Stimulated activated naive CD8-positive, alpha-beta T cell treated with anti-CD3 and anti-CD28 coated beads, Interleukin-15, amount 100 ng/mL, for 72 hours (primary cell): ENCODE data around the gene MCMBP.
"Not testable (repeated sequence)": the region's sequence is repeated elsewhere in the genome, so short reads cannot be mapped to it uniquely, and the experiment has no call there.

Source experiments
- ATAC-seq: fragments of 150-1000 bp; cut with Tn5 transposase; 2 replicates; pipeline ENCODE4 v1.10.0; 2021; ENCODE audit warnings: mild to moderate bottlenecking, moderate library complexity
- DNase-seq, 2 donors: peaks; one replicate each; pipeline ENCODE4 v3.0.0; 2021 to 2022
- H3K27ac Mint-ChIP-seq, 2 donors: one replicate each; pipeline ENCODE4 v1.8.0; 2022; ENCODE audit warnings: mild to moderate bottlenecking in 2 of 2, mixed read lengths in 2 of 2, moderate library complexity in 2 of 2
- H3K27me3 Mint-ChIP-seq: one replicate; pipeline ENCODE4 v1.8.0; 2022; ENCODE audit warnings: mixed read lengths
- H3K4me1 Mint-ChIP-seq: one replicate; pipeline ENCODE4 v1.8.0; 2022; ENCODE audit warnings: mild to moderate bottlenecking, mixed read lengths
- H3K4me3 Mint-ChIP-seq, 2 donors: one replicate each; pipeline ENCODE4 v1.8.0; 2022; ENCODE audit warnings: mild to moderate bottlenecking in 2 of 2, mixed read lengths in 2 of 2, moderate library complexity in 1 of 2
- H3K9me3 Mint-ChIP-seq, 2 donors: one replicate each; pipeline ENCODE4 v1.8.0; 2022; ENCODE audit warnings: mixed read lengths in 2 of 2

Gene MCMBP

GRCh38 chr10:119795101-119795500 lies 77.5 kb downstream of the MCMBP start:
- not testable (repeated sequence) for H3K4me3 Mint-ChIP-seq, H3K27me3 Mint-ChIP-seq, H3K9me3 Mint-ChIP-seq, DNase-seq, H3K27ac Mint-ChIP-seq, ATAC-seq
- peaks cover 19% of the 10 kb centered on the region for H3K4me1 Mint-ChIP-seq

GRCh38 chr10:119786117-119786769 lies 86.4 kb downstream of the MCMBP start:
- Mint-ChIP-seq H3K4me1 (peaks cover 52% of the 10 kb centered on the region), H3K27ac (peak overlapping the region in 1 of 2 donors; percentile 14), H3K4me3 (no peak overlapping the region), H3K27me3 (no peaks in the 10 kb centered on the region), H3K9me3 (no peaks in the 10 kb centered on the region)
- DNase-seq (no peak), ATAC-seq (no peak)

GRCh38 chr10:119784340-119785067 lies 88.1 kb downstream of the MCMBP start:
- Mint-ChIP-seq H3K4me1 (peaks cover 44% of the 10 kb centered on the region), H3K27ac (peak overlapping the region in 1 of 2 donors; percentile 75), H3K9me3 (no peaks in the 10 kb centered on the region), H3K27me3 (no peaks in the 10 kb centered on the region), H3K4me3 (peak overlapping the region; percentile 32 to 65)
- peak; percentile 98 for ATAC-seq
- DNase-seq = peak; percentile 20 to 48

GRCh38 chr10:119783665-119784027 lies 89.0 kb downstream of the MCMBP start:
- Mint-ChIP-seq H3K9me3 (no peaks in the 10 kb centered on the region), H3K27ac (peak overlapping the region; percentile 46 to 79), H3K27me3 (no peaks in the 10 kb centered on the region), H3K4me1 (peaks cover 44% of the 10 kb centered on the region), H3K4me3 (peak overlapping the region in 1 of 2 donors; percentile 33)
- ATAC-seq = no peak
- DNase-seq = no peak

- Mint-ChIP-seq H3K4me3 (peak overlapping the region in 1 of 2 donors; percentile 33), H3K27ac (peak overlapping the region in 1 of 2 donors; percentile 46), H3K9me3 (no peaks in the 10 kb centered on the region), H3K4me1 (peaks cover 44% of the 10 kb centered on the region), H3K27me3 (no peaks in the 10 kb centered on the region)
- DNase-seq (no peak), ATAC-seq (no peak)
Observed at GRCh38 chr10:119782981-119783664, 89.5 kb downstream of the MCMBP start.

GRCh38 chr10:119781498-119781897 lies 91.1 kb downstream of the MCMBP start:
- ATAC-seq (no peak), DNase-seq (no peak)
- H3K27me3 Mint-ChIP-seq = no peaks in the 10 kb centered on the region
- H3K4me1 Mint-ChIP-seq = peaks cover 44% of the 10 kb centered on the region
- H3K4me3 Mint-ChIP-seq = no peak overlapping the region
- no peak overlapping the region for H3K27ac Mint-ChIP-seq
- H3K9me3 Mint-ChIP-seq = no peaks in the 10 kb centered on the region

- ATAC-seq (no peak), DNase-seq (no peak)
- Mint-ChIP-seq H3K27ac (no peak overlapping the region), H3K27me3 (no peaks in the 10 kb centered on the region), H3K4me3 (no peak overlapping the region), H3K4me1 (peaks cover 42% of the 10 kb centered on the region), H3K9me3 (no peaks in the 10 kb centered on the region)
Observed at GRCh38 chr10:119780879-119781480, 91.7 kb downstream of the MCMBP start.
